ENCODE data around the gene METTL26. TPM values are rescaled to one million over a fixed set of nuclear protein-coding genes. Genes with fewer than 3 reads are reported as not detected.

The METTL26 gene
- total RNA-seq, 1 donor: 76.0 TPM

DNA sequence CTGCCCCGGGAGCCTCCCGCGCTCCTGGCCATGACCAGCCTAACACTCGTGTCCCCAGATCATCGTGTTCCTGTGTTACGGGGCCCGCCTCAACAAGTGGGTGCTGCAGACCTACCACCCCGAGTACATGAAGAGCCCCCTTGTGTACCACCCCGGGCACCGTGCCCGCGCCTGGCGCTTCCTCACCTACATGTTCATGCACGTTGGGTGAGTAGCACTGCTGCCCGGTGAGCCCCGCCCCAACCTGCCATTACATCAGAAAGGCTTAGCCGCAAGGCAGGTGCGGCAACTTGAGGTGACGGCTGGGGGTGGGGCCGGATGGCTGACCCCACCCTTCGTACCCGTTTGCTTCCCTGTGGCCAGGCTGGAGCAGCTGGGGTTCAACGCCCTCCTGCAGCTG lies 40.8 kb upstream of the METTL26 start:
- Histone ChIP-seq H3K4me1 (ENCODE audit: insufficient read depth, low read length) (peaks cover 14% of the 10 kb centered on the region), H3K36me3 (ENCODE audit: insufficient read depth, low read length) (peaks cover 27% of the 10 kb centered on the region), H2AFZ (ENCODE audit: low read length) (no peak overlapping the region), H3K9me3 (ENCODE audit: low read depth, low read length) (no peaks in the 10 kb centered on the region), H3K4me2 (ENCODE audit: insufficient read depth, low read length) (no peak overlapping the region), H3K27me3 (ENCODE audit: insufficient read depth, low read length) (no peaks in the 10 kb centered on the region), H3K27ac (ENCODE audit: low read depth, low read length) (no peak overlapping the region), H3K79me2 (ENCODE audit: insufficient read depth, low read length) (peaks cover 12% of the 10 kb centered on the region), H4K20me1 (ENCODE audit: insufficient read depth, low read length) (peaks cover 40% of the 10 kb centered on the region), H3K4me3 (ENCODE audit: insufficient read depth, low read length) (no peak overlapping the region)
- TF ChIP-seq, protein P1, sequence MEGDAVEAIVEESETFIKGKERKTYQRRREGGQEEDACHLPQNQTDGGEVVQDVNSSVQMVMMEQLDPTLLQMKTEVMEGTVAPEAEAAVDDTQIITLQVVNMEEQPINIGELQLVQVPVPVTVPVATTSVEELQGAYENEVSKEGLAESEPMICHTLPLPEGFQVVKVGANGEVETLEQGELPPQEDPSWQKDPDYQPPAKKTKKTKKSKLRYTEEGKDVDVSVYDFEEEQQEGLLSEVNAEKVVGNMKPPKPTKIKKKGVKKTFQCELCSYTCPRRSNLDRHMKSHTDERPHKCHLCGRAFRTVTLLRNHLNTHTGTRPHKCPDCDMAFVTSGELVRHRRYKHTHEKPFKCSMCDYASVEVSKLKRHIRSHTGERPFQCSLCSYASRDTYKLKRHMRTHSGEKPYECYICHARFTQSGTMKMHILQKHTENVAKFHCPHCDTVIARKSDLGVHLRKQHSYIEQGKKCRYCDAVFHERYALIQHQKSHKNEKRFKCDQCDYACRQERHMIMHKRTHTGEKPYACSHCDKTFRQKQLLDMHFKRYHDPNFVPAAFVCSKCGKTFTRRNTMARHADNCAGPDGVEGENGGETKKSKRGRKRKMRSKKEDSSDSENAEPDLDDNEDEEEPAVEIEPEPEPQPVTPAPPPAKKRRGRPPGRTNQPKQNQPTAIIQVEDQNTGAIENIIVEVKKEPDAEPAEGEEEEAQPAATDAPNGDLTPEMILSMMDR (IDR thresholded peaks at IDR 0.05; ENCODE audit: extremely low read depth, low read depth, low read length): no peak
- no peak for DNase-seq (ENCODE audit: insufficient read length, low spot score, missing footprints)

DNA sequence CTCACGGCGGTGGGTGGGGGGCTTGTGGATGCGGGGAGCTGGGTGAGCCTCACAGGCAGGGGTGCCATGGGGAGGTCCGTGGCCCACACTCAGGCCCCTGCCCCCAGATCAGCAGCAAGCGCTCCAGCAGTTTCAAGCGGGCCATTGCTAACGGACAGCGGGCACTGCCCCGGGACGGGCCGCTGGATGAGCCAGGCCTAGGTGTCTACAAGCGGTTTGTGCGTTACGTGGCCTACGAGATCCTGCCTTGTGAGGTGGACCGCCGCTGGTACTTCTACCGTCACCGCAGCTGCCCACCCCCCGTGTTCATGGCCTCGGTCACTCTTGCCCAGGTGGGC lies 40.4 kb upstream of the METTL26 start:
- TF ChIP-seq, protein P1 (IDR thresholded peaks at IDR 0.05; ENCODE audit: extremely low read depth, low read depth, low read length): no peak
- no peak overlapping the region for H3K4me2 ChIP-seq (ENCODE audit: insufficient read depth, low read length)
- no peak overlapping the region for H3K4me3 ChIP-seq (ENCODE audit: insufficient read depth, low read length)
- H3K36me3 ChIP-seq (ENCODE audit: insufficient read depth, low read length): peaks cover 24% of the 10 kb centered on the region
- H3K27me3 ChIP-seq (ENCODE audit: insufficient read depth, low read length): no peaks in the 10 kb centered on the region
- peaks cover 37% of the 10 kb centered on the region for H4K20me1 ChIP-seq (ENCODE audit: insufficient read depth, low read length)
- no peak overlapping the region for H2AFZ ChIP-seq (ENCODE audit: low read length)
- H3K4me1 ChIP-seq (ENCODE audit: insufficient read depth, low read length): peaks cover 10% of the 10 kb centered on the region
- H3K9me3 ChIP-seq (ENCODE audit: low read depth, low read length): no peaks in the 10 kb centered on the region
- peaks cover 8% of the 10 kb centered on the region for H3K79me2 ChIP-seq (ENCODE audit: insufficient read depth, low read length)
- no peak for DNase-seq (ENCODE audit: insufficient read length, low spot score, missing footprints)
- no peak overlapping the region for H3K27ac ChIP-seq (ENCODE audit: low read depth, low read length)

DNA sequence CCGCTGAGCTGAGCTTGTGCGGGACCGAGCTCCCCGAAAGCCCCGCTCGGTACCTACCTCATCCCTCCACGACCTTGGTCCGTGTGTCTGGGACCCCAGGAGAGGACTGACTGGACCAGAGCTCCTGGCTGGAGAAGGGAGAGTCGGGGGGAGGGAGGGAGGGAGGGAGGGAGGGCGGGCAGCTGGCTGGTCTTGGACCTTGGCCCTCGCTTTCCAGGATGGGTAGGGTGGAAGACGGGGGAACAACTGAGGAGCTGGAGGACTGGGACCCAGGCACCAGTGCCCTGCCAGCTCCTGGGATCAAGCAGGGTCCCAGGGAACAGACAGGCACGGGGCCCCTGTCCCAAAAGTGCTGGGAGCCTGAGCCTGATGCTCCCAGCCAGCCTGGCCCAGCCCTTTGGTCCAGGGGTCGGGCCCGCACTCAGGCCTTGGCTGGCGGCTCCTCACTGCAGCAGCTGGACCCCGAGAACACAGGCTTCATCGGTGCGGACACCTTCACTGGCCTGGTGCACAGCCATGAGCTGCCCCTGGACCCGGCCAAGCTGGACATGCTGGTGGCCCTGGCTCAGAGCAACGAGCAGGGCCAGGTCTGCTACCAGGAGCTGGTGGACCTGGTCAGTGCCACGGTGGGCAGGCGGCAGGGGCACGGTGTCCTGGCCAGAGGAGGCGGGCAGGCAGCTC lies 39.9 kb upstream of the METTL26 start:
- Histone ChIP-seq H3K4me3 (ENCODE audit: insufficient read depth, low read length) (peak overlapping the region; percentile 66), H3K79me2 (ENCODE audit: insufficient read depth, low read length) (peaks cover 5% of the 10 kb centered on the region), H3K9me3 (ENCODE audit: low read depth, low read length) (no peaks in the 10 kb centered on the region), H4K20me1 (ENCODE audit: insufficient read depth, low read length) (peaks cover 33% of the 10 kb centered on the region), H3K27ac (ENCODE audit: low read depth, low read length) (no peak overlapping the region), H2AFZ (ENCODE audit: low read length) (no peak overlapping the region), H3K36me3 (ENCODE audit: insufficient read depth, low read length) (peaks cover 26% of the 10 kb centered on the region), H3K4me1 (ENCODE audit: insufficient read depth, low read length) (peaks cover 5% of the 10 kb centered on the region), H3K4me2 (ENCODE audit: insufficient read depth, low read length) (peak overlapping the region; percentile 64), H3K27me3 (ENCODE audit: insufficient read depth, low read length) (no peaks in the 10 kb centered on the region)
- TF ChIP-seq, protein P1 (IDR thresholded peaks at IDR 0.05; ENCODE audit: extremely low read depth, low read depth, low read length): no peak
- peak; percentile 92 for DNase-seq (ENCODE audit: insufficient read length, low spot score, missing footprints)

DNA sequence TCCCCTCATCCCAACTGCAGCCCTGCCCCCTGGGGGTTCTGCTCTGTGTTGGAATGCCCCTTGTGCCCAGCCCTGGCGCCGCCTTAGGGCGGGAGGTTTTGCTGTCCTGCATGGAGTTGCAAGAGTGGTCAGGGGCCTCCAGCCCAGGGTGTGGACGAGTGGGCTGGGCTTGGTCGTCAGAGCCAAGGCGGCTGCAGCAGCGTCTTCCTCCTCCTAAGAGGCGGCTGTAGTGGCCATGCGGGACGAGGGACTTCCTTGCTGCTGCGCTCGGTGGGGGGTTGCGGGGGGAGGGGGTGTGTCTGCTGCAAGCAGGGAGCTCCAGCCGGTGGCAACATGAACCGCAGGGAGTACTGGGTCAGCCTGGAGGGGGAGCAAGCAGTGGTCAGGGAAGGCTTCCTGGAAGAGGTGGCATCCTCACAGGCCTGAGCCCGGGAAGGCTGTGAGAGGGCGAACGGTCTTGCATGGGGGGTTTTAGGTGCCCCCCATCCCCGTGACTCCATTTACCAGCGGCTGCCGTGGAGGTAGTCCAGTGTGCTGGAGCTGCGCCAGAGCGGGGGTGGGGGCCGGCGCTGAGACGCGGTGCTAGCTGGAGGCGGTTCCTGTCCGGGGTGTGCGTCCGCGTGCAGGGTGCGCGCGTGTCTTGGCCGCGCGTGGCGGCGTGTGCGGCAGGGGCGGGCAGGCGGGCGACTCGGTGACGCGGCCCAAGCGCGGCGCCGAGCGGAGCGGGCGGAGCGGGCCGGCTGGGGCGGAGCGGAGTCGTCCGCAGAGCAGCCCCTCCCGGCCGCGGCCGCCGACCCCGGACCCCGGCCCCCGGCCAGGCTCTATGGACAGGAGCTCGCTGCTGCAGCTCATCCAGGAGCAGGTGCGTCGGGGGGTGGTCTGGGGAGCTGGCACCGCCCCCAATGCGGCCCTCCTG lies 39.1 kb upstream of the METTL26 start, which contains the start of gene RHBDL1:
Gene RHBDL1 (plus strand): TSS at position 704 of the 916 bp plus-strand sequence. CDS start 120 bp downstream, at position 824.
- peak within 1 kb of the TSS; percentile 66 for H3K4me3 ChIP-seq (ENCODE audit: insufficient read depth, low read length)
- peak; percentile 95 for DNase-seq (ENCODE audit: insufficient read length, low spot score, missing footprints)
- H4K20me1 ChIP-seq (ENCODE audit: insufficient read depth, low read length): peaks cover 34% of the 10 kb centered on the region
- H3K4me2 ChIP-seq (ENCODE audit: insufficient read depth, low read length): peak within 1 kb of the TSS; percentile 64
- H3K4me1 ChIP-seq (ENCODE audit: insufficient read depth, low read length): peaks cover 2% of the 10 kb centered on the region
- H2AFZ ChIP-seq (ENCODE audit: low read length): no peak within 1 kb of the TSS
- peaks cover 33% of the 10 kb centered on the region for H3K36me3 ChIP-seq (ENCODE audit: insufficient read depth, low read length)
- TF ChIP-seq, protein P1 (IDR thresholded peaks at IDR 0.05; ENCODE audit: extremely low read depth, low read depth, low read length): no peak
- H3K9me3 ChIP-seq (ENCODE audit: low read depth, low read length): no peaks in the 10 kb centered on the region
- no peaks in the 10 kb centered on the region for H3K27me3 ChIP-seq (ENCODE audit: insufficient read depth, low read length)
- no peak within 1 kb of the TSS for H3K27ac ChIP-seq (ENCODE audit: low read depth, low read length)
- H3K79me2 ChIP-seq (ENCODE audit: insufficient read depth, low read length): peaks cover 9% of the 10 kb centered on the region

All from osteoblast (primary cell).